Adipocyte (in vitro differentiated cells): Measurements from ENCODE around the gene THAP8.
A peak's percentile ranks its signal among the peaks of the same experiment; 100 is the strongest.

Source experiments
- DNase-seq: peaks from one replicate; pipeline ENCODE4 v3.0.0-alpha.2; 2015; ENCODE audit warnings: low read depth
- H3K27me3 ChIP-seq: replicated peaks from 2 replicates; pipeline ENCODE4 v1.7.0; 2013; ENCODE audit warnings: mild to moderate bottlenecking, low read length, moderate library complexity; ENCODE audit not compliant: control insufficient read depth, insufficient read depth
- H3K36me3 ChIP-seq: 2 replicates; pipeline ENCODE4 v1.7.0; 2013; ENCODE audit warnings: low read length, mild to moderate bottlenecking, moderate library complexity; ENCODE audit not compliant: control insufficient read depth, insufficient read depth, severe bottlenecking
- H3K4me1 ChIP-seq: 2 replicates; pipeline ENCODE4 v1.7.0; 2013; ENCODE audit warnings: mild to moderate bottlenecking, low read length, moderate library complexity; ENCODE audit not compliant: control insufficient read depth, insufficient read depth
- H3K4me3 ChIP-seq: 2 replicates; pipeline ENCODE4 v1.7.0; 2013; ENCODE audit warnings: mild to moderate bottlenecking, low read length, moderate library complexity
- H3K9ac ChIP-seq: 2 replicates; pipeline ENCODE4 v1.7.0; 2013; ENCODE audit warnings: mild to moderate bottlenecking, low read length, moderate library complexity
- H3K9me3 ChIP-seq: 2 replicates; pipeline ENCODE4 v1.7.0; 2013; ENCODE audit warnings: mild to moderate bottlenecking, low read length, moderate library complexity; ENCODE audit not compliant: control insufficient read depth

The THAP8 gene

GRCh38 chr19:35990156-35990555, 63.9 kb downstream of the THAP8 start:
- no peak overlapping the region for H3K4me3 ChIP-seq
- no peak overlapping the region for H3K9ac ChIP-seq
- H3K4me1 ChIP-seq = peaks cover 6% of the 10 kb centered on the region
- peaks cover 23% of the 10 kb centered on the region for H3K27me3 ChIP-seq
- no peaks in the 10 kb centered on the region for H3K36me3 ChIP-seq
- DNase-seq = no peak
- peaks cover 5% of the 10 kb centered on the region for H3K9me3 ChIP-seq

- no peak for DNase-seq
- Histone ChIP-seq H3K9me3 (peaks cover 5% of the 10 kb centered on the region), H3K4me1 (no peaks in the 10 kb centered on the region), H3K27me3 (peaks cover 27% of the 10 kb centered on the region), H3K36me3 (no peaks in the 10 kb centered on the region), H3K9ac (no peak overlapping the region), H3K4me3 (no peak overlapping the region)
Measured at GRCh38 chr19:35988824-35989223, 65.3 kb downstream of the THAP8 start.

GRCh38 chr19:35987571-35987896, 66.6 kb downstream of the THAP8 start:
- Histone ChIP-seq H3K36me3 (no peaks in the 10 kb centered on the region), H3K4me1 (no peaks in the 10 kb centered on the region), H3K4me3 (no peak overlapping the region), H3K27me3 (peaks cover 32% of the 10 kb centered on the region), H3K9ac (no peak overlapping the region), H3K9me3 (peaks cover 5% of the 10 kb centered on the region)
- DNase-seq = no peak

- Histone ChIP-seq H3K27me3 (peaks cover 38% of the 10 kb centered on the region), H3K36me3 (no peaks in the 10 kb centered on the region), H3K4me3 (peak overlapping the region; percentile 33), H3K9me3 (peaks cover 5% of the 10 kb centered on the region), H3K9ac (no peak overlapping the region), H3K4me1 (no peaks in the 10 kb centered on the region)
- peak; percentile 45 for DNase-seq
Measured at GRCh38 chr19:35986664-35987570, 67.2 kb downstream of the THAP8 start.

- Histone ChIP-seq H3K4me1 (no peaks in the 10 kb centered on the region), H3K9me3 (peaks cover 5% of the 10 kb centered on the region), H3K4me3 (no peak overlapping the region), H3K9ac (no peak overlapping the region), H3K27me3 (peaks cover 43% of the 10 kb centered on the region), H3K36me3 (no peaks in the 10 kb centered on the region)
- no peak for DNase-seq
Measured at GRCh38 chr19:35986111-35986510, 68.0 kb downstream of the THAP8 start.
